Muscle of back (tissue), 13 donors: ENCODE data around the gene COX5B. TPM values are rescaled to one million over a fixed set of nuclear protein-coding genes. Genes with fewer than 3 reads are reported as not detected.
"Not testable (repeated sequence)": the region's sequence is repeated elsewhere in the genome, so short reads cannot be mapped to it uniquely, and the experiment has no call there.

Experiments
- DNase-seq, 3 donors: peaks; one replicate each; pipeline versions ENCODE4 v3.0.0 to v3.0.0-alpha.2; 2013
- long read RNA-seq, 9 donors: transcript quantifications; one replicate each; lab custom pipeline, GENCODE V29; 2026
- polyA plus RNA-seq, 10 donors: library from polyadenylated mRNA; unstranded; fragments of 120-200 nt; gene quantifications; one replicate each; pipeline ENCODE4 v1.2.1, GENCODE V29; 2013; ENCODE audit not compliant: insufficient read length in 10 of 10

The COX5B gene
- 100 to 1,000 TPM; 143 to 200 (median 176) TPM for polyA plus RNA-seq
- long read RNA-seq, donor 1, transcript COX5B-201 (4 exons, 712 nt) = major isoform, 248 of 264 reads
- long read RNA-seq, donor 1, partial matches to known transcripts = 16 of 264 reads
- long read RNA-seq, donor 1, other reads (novel, unspliced or antisense) = 0 of 264 reads
- long read RNA-seq, donor 2, transcript COX5B-201 (4 exons, 712 nt) = major isoform, 252 of 277 reads
- long read RNA-seq, donor 2, partial matches to known transcripts = 25 of 277 reads
- long read RNA-seq, donor 2, other reads (novel, unspliced or antisense) = 0 of 277 reads
- long read RNA-seq, donor 3, partial matches to known transcripts = 0 of 1 reads
- long read RNA-seq, donor 3, other reads (novel, unspliced or antisense) = 0 of 1 reads
- long read RNA-seq, donor 4, transcript COX5B-201 (4 exons, 712 nt) = major isoform, 139 of 158 reads
- long read RNA-seq, donor 4, partial matches to known transcripts = 18 of 158 reads
- long read RNA-seq, donor 4, other reads (novel, unspliced or antisense) = 0 of 158 reads
- long read RNA-seq, donor 5, transcript COX5B-201 (4 exons, 712 nt) = major isoform, 389 of 412 reads
- long read RNA-seq, donor 5, partial matches to known transcripts = 14 of 412 reads
- long read RNA-seq, donor 5, other reads (novel, unspliced or antisense) = 9 of 412 reads
- long read RNA-seq, donor 6, transcript COX5B-201 (4 exons, 712 nt) = major isoform, 248 of 275 reads
- long read RNA-seq, donor 6, partial matches to known transcripts = 27 of 275 reads
- long read RNA-seq, donor 6, other reads (novel, unspliced or antisense) = 0 of 275 reads
- long read RNA-seq, donor 7, transcript COX5B-201 (4 exons, 712 nt) = major isoform, 121 of 128 reads
- long read RNA-seq, donor 7, partial matches to known transcripts = 6 of 128 reads
- long read RNA-seq, donor 7, other reads (novel, unspliced or antisense) = 0 of 128 reads
- long read RNA-seq, donor 8, transcript COX5B-201 (4 exons, 712 nt) = major isoform, 143 of 174 reads
- long read RNA-seq, donor 8, partial matches to known transcripts = 31 of 174 reads
- long read RNA-seq, donor 8, other reads (novel, unspliced or antisense) = 0 of 174 reads
- long read RNA-seq, donor 9, transcript COX5B-201 (4 exons, 712 nt) = major isoform, 48 of 48 reads
- long read RNA-seq, donor 9, partial matches to known transcripts = 0 of 48 reads
- long read RNA-seq, donor 9, other reads (novel, unspliced or antisense) = 0 of 48 reads

GRCh38 chr2:97645695-97646629, at the start of gene COX5B:
TSS of gene COX5B (plus strand) at chr2:97646062. CDS start at chr2:97646087, 25 bp downstream.
- peak; percentile 98 to 99 (median 98) for DNase-seq

- DNase-seq = not testable (repeated sequence)
Measured at GRCh38 chr2:97596180-97596579, 49.7 kb upstream of the COX5B start.

DNA sequence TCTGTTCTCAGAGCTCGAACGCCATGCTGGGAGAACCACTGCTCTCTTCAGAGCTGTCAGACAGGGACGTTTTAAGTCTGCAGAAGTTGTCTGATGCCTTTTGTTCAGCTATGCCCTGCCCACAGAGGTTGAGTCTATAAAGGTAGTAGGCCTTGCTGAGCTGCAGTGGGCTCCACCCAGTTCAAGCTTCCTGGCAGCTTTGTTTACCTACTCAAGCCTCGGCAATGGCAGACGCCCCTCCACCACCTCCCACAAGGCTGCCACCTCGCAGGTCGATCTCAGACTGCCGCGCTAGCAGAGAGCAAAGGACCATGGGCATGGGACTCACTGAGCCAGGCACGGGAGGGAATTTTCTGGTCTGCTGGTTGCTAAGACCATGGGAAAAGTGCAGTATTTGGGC, 44.3 kb upstream of the COX5B start:
- DNase-seq = not testable (repeated sequence)

- not testable (repeated sequence) for DNase-seq
Measured at GRCh38 chr2:97605109-97605508, 40.8 kb upstream of the COX5B start.

GRCh38 chr2:97605524-97606339, 40.1 kb upstream of the COX5B start:
- not testable (repeated sequence) for DNase-seq

DNA sequence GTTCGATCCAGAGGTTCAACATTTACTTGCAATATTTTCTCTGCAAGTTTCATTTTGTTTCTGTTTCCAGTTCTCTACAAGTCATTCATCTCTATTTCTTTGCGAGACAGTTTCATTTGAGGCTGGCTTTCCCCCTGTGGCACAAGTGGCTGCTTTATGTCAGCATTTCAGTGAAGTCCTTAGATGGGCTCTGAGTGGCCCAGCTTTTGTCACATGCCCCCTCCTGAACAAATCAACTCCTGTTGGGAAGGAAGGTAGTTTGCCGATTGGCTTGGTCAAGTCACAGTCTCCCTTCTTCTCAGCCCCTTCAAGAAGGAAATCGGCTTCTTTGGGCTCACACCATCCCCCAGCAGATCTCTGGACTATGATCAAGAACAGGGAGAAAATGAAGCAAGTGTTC, 37.1 kb upstream of the COX5B start:
- not testable (repeated sequence) for DNase-seq

GRCh38 chr2:97611895-97612294, 34.0 kb upstream of the COX5B start:
- not testable (repeated sequence) for DNase-seq

- not testable (repeated sequence) for DNase-seq
Measured at GRCh38 chr2:97615746-97616145, 30.1 kb upstream of the COX5B start.

GRCh38 chr2:97617911-97618310, 28.0 kb upstream of the COX5B start:
- no peak for DNase-seq

DNA sequence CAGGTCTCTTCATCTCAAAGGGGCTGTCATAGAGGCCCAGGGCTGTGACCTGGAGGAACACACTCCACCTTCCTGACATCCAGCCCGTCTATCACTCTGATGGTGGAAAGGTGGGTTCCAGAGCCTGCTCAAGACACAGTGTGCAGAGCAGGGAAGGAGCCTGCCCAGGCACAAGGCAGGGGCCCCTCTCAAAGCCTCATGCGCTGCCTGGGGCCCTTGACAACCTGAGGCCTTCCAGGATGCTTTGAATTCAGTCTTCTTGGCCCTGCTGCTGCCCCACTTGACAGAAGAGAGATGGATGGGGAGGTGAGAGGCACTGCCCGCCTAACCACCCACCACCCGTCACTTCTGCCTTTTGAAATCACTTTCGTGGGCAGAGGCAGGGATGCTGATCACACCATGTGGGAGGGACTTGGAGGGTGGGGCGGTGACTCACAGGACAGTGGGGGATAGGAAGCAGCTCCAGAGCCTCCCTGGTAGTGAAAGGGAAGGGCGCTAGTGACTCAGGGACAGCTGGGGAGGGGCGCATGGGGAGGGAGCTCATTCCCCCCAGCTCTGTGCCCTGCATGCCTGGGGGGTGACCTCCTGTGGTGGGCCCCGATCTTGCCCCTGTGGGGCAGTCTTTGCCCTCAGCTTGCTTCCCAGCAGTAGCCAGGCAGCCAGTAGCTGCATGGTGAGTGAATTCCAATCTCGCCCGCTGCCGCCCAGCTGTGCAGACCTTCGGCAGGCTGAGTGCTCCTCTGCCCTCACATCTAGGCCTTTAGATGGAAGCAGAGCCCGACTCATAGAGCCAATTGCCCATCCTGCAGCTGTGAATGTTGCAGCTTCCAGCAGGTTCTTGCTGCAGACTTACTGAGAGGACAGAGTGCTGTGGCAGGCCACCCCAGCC, 26.7 kb upstream of the COX5B start:
- not testable (repeated sequence) for DNase-seq

GRCh38 chr2:97620492-97620891, 25.4 kb upstream of the COX5B start:
- not testable (repeated sequence) for DNase-seq

- not testable (repeated sequence) for DNase-seq
Measured at GRCh38 chr2:97622976-97623375, 22.9 kb upstream of the COX5B start.

- not testable (repeated sequence) for DNase-seq
Measured at GRCh38 chr2:97625354-97626048, 20.4 kb upstream of the COX5B start.

GRCh38 chr2:97626049-97626430, 19.8 kb upstream of the COX5B start:
- not testable (repeated sequence) for DNase-seq

GRCh38 chr2:97644023-97644717, 1.7 kb upstream of the COX5B start:
- DNase-seq = no peak

DNA sequence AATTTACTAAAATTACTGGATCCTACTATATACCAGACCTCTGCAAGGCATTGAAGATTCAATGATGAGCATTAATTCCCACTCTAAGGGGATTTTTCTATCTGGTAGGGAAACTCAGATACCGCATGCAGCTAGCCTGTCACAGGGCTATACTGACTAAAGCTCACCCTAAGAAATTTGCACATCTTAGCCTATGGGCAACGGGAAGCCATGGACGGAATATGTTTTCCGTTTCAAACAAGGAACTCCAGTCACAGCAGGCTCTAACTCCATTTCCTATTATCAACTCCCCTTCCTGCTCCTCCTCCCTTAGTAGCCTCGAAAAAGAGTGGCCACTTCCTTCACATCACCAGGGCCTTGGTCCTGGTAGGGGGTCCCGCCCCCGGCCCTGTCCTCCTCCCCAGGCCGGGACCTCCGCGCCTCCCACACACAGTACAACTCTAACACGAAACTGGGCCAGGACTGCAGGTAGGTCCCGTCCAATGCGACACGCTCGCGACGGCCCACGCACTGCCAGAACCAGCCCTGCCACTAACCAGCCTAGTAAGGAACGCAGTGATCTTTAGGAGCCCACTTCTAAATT, 659 bp upstream of the COX5B start:
- DNase-seq = peak in 2 of 3 donors; percentile 16 to 48

- DNase-seq = no peak
Measured at GRCh38 chr2:97646977-97647376, 1.1 kb downstream of the COX5B start.
